Calu3 (cell line): ENCODE measurements around the gene RNF207. TPM values are rescaled to one million over a fixed set of nuclear protein-coding genes. Genes with fewer than 3 reads are reported as not detected.

Source experiments
- BruUV-seq: library from RNA; stranded (reverse); fragments of 400-500 nt; replicated peaks from 2 replicates; lab custom pipeline; 2021; lab: Mats Ljungman, UMichigan
- CTCF ChIA-PET: fragments of 300-600 bp; sonication (Branson Sonifier 250); formaldehyde crosslinking; loops from one replicate; lab custom pipeline; 2022; ENCODE audit warnings: antibody characterized with exemption; lab: Charles Lee
- DNase-seq: peaks from one replicate; pipeline ENCODE4 v3.0.0; 2022
- H3K27ac Mint-ChIP-seq: one replicate; pipeline ENCODE4 v1.8.0; 2022; ENCODE audit warnings: mixed read lengths; ENCODE audit not compliant: unreplicated experiment
- H3K27me3 Mint-ChIP-seq: one replicate; pipeline ENCODE4 v1.8.0; 2022; ENCODE audit warnings: mixed read lengths; ENCODE audit not compliant: unreplicated experiment
- H3K36me3 Mint-ChIP-seq: one replicate; pipeline ENCODE4 v1.8.0; 2022; ENCODE audit warnings: mild to moderate bottlenecking, moderate library complexity, mixed read lengths; ENCODE audit not compliant: insufficient read depth, unreplicated experiment
- H3K4me1 Mint-ChIP-seq: one replicate; pipeline ENCODE4 v1.8.0; 2022; ENCODE audit warnings: mild to moderate bottlenecking, low read depth, mixed read lengths; ENCODE audit not compliant: unreplicated experiment
- H3K4me3 Mint-ChIP-seq: one replicate; pipeline ENCODE4 v1.8.0; 2022; ENCODE audit warnings: mild to moderate bottlenecking, low read depth, moderate library complexity, mixed read lengths; ENCODE audit not compliant: unreplicated experiment
- H3K9me3 Mint-ChIP-seq: one replicate; pipeline ENCODE4 v1.8.0; 2022; ENCODE audit warnings: low read depth, mixed read lengths; ENCODE audit not compliant: unreplicated experiment
- intact Hi-C: fragments of 100-400 bp; cut with micrococcal nuclease; formaldehyde crosslinking; loops from one replicate; pipeline ENCODE4 v1.10.0; 2022; ENCODE audit not compliant: unreplicated experiment
- total RNA-seq: library from RNA; stranded (reverse); gene quantifications from 2 replicates; pipeline ENCODE4 v1.2.3, GENCODE V29; 2022
- TF ChIP-seq, protein P1 (sequence below): fragments of 200-600 bp; IDR thresholded peaks from one replicate; pipeline ENCODE4 v1.8.0; 2022; ENCODE audit warnings: antibody characterized with exemption; ENCODE audit not compliant: unreplicated experiment

RNF207 gene
- total RNA-seq, 1 experiment from 2014 or later, result 160 TPM

DNA sequence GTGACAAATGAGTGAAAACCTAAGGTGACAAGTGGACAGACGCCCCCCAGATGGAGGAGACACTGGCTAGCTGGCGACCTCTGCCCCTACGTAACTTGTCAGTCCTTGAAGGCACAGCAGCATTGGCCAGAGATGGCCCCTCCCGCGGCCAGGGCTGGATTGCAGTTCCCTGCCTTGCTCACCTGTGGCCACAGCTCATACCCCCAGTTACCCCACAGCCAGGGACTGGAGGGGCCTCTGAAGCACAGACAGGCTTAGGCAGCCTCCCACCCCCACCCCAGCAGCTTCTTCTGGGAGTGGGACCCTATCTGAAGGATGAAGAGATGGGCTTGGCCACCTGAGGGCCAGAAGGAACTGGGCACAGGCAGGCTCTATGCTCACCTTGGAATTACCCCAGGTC, 41.7 kb downstream of the RNF207 start:
- H3K4me1 Mint-ChIP-seq, result no peaks in the 10 kb centered on the region
- no peaks in the 10 kb centered on the region for H3K9me3 Mint-ChIP-seq
- no TSS peak for BruUV-seq
- H3K36me3 Mint-ChIP-seq, result peaks cover 8% of the 10 kb centered on the region
- CTCF ChIA-PET, result no interaction called here
- intact Hi-C loops, result loop anchor here (1.0 to 10.0 kb wide), 3 partner anchors 96 to 190 kb away; no protein-coding TSS in a partner anchor
- no peak overlapping the region for H3K4me3 Mint-ChIP-seq
- TF ChIP-seq, protein P1, sequence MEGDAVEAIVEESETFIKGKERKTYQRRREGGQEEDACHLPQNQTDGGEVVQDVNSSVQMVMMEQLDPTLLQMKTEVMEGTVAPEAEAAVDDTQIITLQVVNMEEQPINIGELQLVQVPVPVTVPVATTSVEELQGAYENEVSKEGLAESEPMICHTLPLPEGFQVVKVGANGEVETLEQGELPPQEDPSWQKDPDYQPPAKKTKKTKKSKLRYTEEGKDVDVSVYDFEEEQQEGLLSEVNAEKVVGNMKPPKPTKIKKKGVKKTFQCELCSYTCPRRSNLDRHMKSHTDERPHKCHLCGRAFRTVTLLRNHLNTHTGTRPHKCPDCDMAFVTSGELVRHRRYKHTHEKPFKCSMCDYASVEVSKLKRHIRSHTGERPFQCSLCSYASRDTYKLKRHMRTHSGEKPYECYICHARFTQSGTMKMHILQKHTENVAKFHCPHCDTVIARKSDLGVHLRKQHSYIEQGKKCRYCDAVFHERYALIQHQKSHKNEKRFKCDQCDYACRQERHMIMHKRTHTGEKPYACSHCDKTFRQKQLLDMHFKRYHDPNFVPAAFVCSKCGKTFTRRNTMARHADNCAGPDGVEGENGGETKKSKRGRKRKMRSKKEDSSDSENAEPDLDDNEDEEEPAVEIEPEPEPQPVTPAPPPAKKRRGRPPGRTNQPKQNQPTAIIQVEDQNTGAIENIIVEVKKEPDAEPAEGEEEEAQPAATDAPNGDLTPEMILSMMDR, result no peak
- no peak for DNase-seq
- H3K27ac Mint-ChIP-seq, result no peak overlapping the region
- peaks cover 47% of the 10 kb centered on the region for H3K27me3 Mint-ChIP-seq

DNA sequence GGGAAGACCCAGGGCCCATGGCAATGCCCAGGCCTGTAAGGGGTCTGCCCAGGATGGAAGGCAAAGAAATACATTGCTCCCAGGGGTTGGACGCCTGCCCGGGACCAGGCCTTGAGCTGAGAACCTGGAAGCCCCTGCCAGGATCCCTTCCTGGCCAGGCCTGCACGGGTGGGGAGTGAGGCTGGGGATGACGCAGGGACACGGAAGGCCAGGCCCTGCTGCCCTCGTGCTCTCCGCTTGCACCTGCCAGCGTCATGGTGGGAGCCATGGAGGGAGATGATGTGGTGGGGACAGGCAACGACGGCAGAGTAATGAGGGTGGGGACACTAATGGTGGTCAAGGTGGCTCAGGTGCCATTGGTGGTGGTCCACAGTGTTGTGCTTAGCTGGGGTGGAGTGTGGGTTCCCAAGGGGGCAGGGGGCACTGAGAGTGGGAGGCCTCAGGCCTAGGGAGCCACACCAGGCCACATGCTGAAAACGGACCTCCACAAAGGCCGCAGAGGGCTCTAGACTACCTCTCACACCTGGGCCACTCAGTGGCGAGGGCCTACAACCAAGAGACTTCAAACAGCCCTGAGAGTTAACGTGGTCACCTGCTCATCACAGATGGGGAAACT, 42.4 kb downstream of the RNF207 start:
- Mint-ChIP-seq H3K36me3 (peaks cover 8% of the 10 kb centered on the region), H3K9me3 (no peaks in the 10 kb centered on the region), H3K4me1 (no peaks in the 10 kb centered on the region), H3K27me3 (peaks cover 45% of the 10 kb centered on the region), H3K27ac (no peak overlapping the region), H3K4me3 (no peak overlapping the region)
- intact Hi-C loops, result loop anchor here (5.0 to 10.0 kb wide), 2 partner anchors 157 to 189 kb away; no protein-coding TSS in a partner anchor
- DNase-seq, result no peak
- BruUV-seq, result no TSS peak
- CTCF ChIA-PET, result interaction anchor here (0.6 to 0.7 kb wide), 2 partner anchors 224 to 227 kb away, joined by 3 read pairs; no protein-coding TSS in a partner anchor
- TF ChIP-seq, protein P1, result no peak

DNA sequence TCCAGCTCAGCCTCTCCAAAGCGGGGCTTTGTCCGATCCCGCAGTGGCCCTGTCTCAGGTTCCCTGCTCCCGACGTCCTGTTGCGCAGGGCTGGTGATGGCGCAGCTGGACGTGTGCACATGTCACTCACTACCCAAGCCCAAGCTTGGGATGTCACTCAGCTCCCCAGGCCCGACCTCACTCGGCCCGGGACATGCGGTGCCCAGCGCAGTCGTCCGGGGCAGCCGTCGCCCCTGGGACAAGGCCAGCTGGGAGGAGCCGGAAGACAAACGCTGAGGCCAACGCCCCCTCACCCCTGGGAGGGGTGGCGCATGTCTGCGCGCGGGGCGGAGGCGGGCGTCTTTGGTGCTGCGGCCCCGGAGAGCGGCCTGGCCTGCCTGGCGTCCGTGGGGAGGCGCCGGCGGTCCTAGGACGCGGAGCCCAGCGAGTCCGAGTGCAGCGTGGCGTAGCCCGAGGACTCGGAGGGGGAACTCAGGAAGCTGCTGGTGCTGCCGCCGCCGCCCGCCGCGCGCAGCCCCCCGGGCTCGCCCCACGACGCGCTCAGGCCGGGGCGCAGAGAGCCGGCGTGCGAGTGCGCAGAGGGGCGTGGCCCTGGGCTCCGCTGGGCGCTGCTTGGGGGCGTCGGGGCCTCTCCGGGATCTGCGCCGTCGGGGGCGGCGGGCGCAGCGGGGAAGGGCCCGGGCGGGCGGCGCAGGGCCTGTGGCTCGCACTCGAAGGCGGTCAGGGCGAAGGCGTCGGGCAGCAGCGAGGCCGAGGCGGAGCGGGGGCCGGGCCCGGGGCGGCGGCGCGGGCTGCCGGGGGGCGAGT, 43.2 kb downstream of the RNF207 start:
- intact Hi-C loops, result loop anchor here (5.0 to 10.0 kb wide), 2 partner anchors 156 to 188 kb away; no protein-coding TSS in a partner anchor
- H3K4me3 Mint-ChIP-seq, result peak overlapping the region; percentile 41
- no peak for DNase-seq
- CTCF ChIA-PET, result interaction anchor here (0.6 to 0.7 kb wide), 3 partner anchors 70 to 226 kb away, joined by 3 read pairs; no protein-coding TSS in a partner anchor
- TF ChIP-seq, protein P1, result no peak
- H3K27ac Mint-ChIP-seq, result no peak overlapping the region
- H3K36me3 Mint-ChIP-seq, result peaks cover 8% of the 10 kb centered on the region
- no peaks in the 10 kb centered on the region for H3K9me3 Mint-ChIP-seq
- H3K4me1 Mint-ChIP-seq, result no peaks in the 10 kb centered on the region
- BruUV-seq, result no TSS peak
- H3K27me3 Mint-ChIP-seq, result peaks cover 36% of the 10 kb centered on the region

DNA sequence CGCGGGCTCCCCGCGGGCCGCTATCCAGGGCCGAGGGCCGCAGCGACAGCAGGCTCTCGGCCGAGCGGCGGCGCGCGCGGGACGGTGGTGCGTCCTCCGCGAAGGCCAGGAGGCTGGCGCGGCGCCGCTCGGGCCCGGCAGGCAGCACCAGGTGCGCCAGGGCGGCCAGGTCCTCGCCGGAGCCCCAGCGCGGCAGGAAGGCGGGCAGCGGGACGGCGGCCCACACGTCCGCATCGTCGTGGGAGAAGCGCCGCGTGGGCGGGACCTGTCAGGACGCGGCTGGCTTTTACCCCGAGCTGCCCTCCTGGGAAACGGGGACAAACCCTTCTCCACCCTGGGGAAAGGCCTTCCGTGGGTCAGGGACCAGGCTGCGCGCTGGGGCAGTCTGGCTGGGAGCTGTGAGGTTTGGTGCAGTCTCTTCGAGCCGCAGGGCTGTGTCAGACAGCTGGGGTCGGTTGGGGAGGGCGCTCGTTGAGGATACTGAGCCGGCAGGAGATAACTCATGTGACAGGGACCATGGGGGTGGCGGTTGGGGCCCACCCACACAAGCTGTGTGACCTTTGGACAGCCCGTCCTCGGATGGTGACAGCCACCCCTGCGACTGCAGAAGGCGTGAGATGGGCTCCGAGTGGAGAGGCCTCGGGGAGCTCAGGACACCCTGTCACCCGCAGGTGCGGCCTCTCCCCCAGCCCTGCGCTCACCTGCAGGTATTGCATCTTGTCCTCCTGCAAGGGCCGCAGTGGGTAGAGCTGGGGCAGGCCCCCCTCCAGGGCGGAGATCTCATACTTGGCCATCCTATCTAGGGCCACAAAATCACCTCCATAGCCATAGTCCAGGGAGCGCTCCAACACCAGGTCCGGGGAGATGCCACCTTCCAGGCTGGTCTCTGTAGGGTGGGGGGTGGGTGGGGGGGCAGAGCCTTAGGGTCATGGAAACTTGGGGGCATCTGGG, 44.1 kb downstream of the RNF207 start:
- no peaks in the 10 kb centered on the region for H3K9me3 Mint-ChIP-seq
- H3K27ac Mint-ChIP-seq, result no peak overlapping the region
- H3K4me1 Mint-ChIP-seq, result no peaks in the 10 kb centered on the region
- BruUV-seq, result no TSS peak
- peaks cover 8% of the 10 kb centered on the region for H3K36me3 Mint-ChIP-seq
- H3K27me3 Mint-ChIP-seq, result peaks cover 27% of the 10 kb centered on the region
- CTCF ChIA-PET, result no interaction called here
- H3K4me3 Mint-ChIP-seq, result no peak overlapping the region
- TF ChIP-seq, protein P1, result no peak
- DNase-seq, result no peak
- intact Hi-C loops, result loop anchor here (5.0 to 10.0 kb wide), 2 partner anchors 155 to 187 kb away; no protein-coding TSS in a partner anchor
